Ovary (tissue), 3 donors: ENCODE results near the gene MCTP2.

ENCODE experiments used
- CTCF ChIP-seq, 3 donors: fragments of 450-650 bp in 2 of 3; fragments of 200-600 bp in 1 of 3; IDR thresholded peaks; one replicate each; pipeline versions ENCODE4 v1.5.1 to v1.8.0; 2016 to 2022; ENCODE audit warnings: antibody characterized with exemption in 3 of 3, mild to moderate bottlenecking in 1 of 3
- POLR2A ChIP-seq: fragments of 450-650 bp; IDR thresholded peaks from one replicate; pipeline ENCODE4 v1.6.1; 2017; ENCODE audit warnings: antibody characterized with exemption, mild to moderate bottlenecking, moderate library complexity
- donor health status: DM: no; HTN: no; CAD: no.

- TF ChIP-seq POLR2A (no peak), CTCF (IDR thresholded peaks at IDR 0.05) (no peak)
Observed at GRCh38 chr15:94294556-94294955, 63.2 kb downstream of the MCTP2 start.
